H9 (cell line): ENCODE data around the gene UNK. TPM values are rescaled to one million over a fixed set of nuclear protein-coding genes. Genes with fewer than 3 reads are reported as not detected.
A peak's percentile ranks its signal among the peaks of the same experiment; 100 is the strongest.

Experiments
- DNase-seq: peaks from one replicate; pipeline ENCODE4 v3.0.0-alpha.2; 2017
- H2AFZ ChIP-seq: one replicate; pipeline ENCODE4 v1.6.1; 2013; ENCODE audit warnings: mild to moderate bottlenecking, low read length, control low read depth, moderate library complexity
- H2AK5ac ChIP-seq: 2 replicates; pipeline ENCODE4 v1.6.1; 2013; ENCODE audit warnings: low read length, control low read depth, mixed read lengths; ENCODE audit not compliant: insufficient read length
- H2BK120ac ChIP-seq: one replicate; pipeline ENCODE4 v1.6.1; 2013; ENCODE audit warnings: low read depth, mild to moderate bottlenecking, low read length, control low read depth, inconsistent platforms; ENCODE audit not compliant: poor library complexity, severe bottlenecking
- H2BK12ac ChIP-seq: 2 replicates; pipeline ENCODE4 v1.6.1; 2013; ENCODE audit warnings: low read length, control low read depth, mixed read lengths, low read depth; ENCODE audit not compliant: insufficient read length
- H2BK15ac ChIP-seq: 2 replicates; pipeline ENCODE4 v1.6.1; 2013; ENCODE audit warnings: low read depth, low read length, control low read depth
- H2BK20ac ChIP-seq: one replicate; pipeline ENCODE4 v1.6.1; 2013; ENCODE audit warnings: low read depth, mild to moderate bottlenecking, low read length, control low read depth, inconsistent platforms; ENCODE audit not compliant: poor library complexity, severe bottlenecking
- H2BK5ac ChIP-seq: 2 replicates; pipeline ENCODE4 v1.6.1; 2013; ENCODE audit warnings: low read length, control low read depth, mixed read lengths; ENCODE audit not compliant: insufficient read length
- H3K14ac ChIP-seq: 2 replicates; pipeline ENCODE4 v1.6.1; 2013; ENCODE audit warnings: low read length, control low read depth; ENCODE audit not compliant: insufficient read depth
- H3K18ac ChIP-seq: 2 replicates; pipeline ENCODE4 v1.6.1; 2013; ENCODE audit warnings: low read depth, mild to moderate bottlenecking, mixed read lengths, low read length, control low read depth; ENCODE audit not compliant: insufficient read length
- H3K23ac ChIP-seq: 2 replicates; pipeline ENCODE4 v1.6.1; 2013; ENCODE audit warnings: low read length, control low read depth, mixed read lengths, low read depth; ENCODE audit not compliant: insufficient read length
- H3K23me2 ChIP-seq: 2 replicates; pipeline ENCODE4 v1.6.1; 2013; ENCODE audit warnings: low read depth, mild to moderate bottlenecking, mixed read lengths, low read length, control low read depth; ENCODE audit not compliant: insufficient read length, poor library complexity, severe bottlenecking
- H3K27ac ChIP-seq: 2 replicates; pipeline ENCODE4 v1.5.1; 2013; ENCODE audit warnings: low read length, control low read depth, mixed read lengths, low read depth; ENCODE audit not compliant: insufficient read length
- H3K27me3 ChIP-seq: 2 replicates; pipeline ENCODE4 v1.6.1; 2013; ENCODE audit warnings: low read length, control low read depth, inconsistent platforms; ENCODE audit not compliant: insufficient read depth
- H3K4ac ChIP-seq: 2 replicates; pipeline ENCODE4 v1.6.1; 2013; ENCODE audit warnings: low read depth, mild to moderate bottlenecking, control low read depth, inconsistent platforms, low read length, moderate library complexity
- H3K4me1 ChIP-seq: 2 replicates; pipeline ENCODE4 v1.6.1; 2013; ENCODE audit warnings: low read length, control low read depth, inconsistent platforms; ENCODE audit not compliant: insufficient read depth
- H3K4me2 ChIP-seq: 2 replicates; pipeline ENCODE4 v1.6.1; 2013; ENCODE audit warnings: low read length, control low read depth, mixed read lengths; ENCODE audit not compliant: insufficient read length, insufficient read depth
- H3K56ac ChIP-seq: 2 replicates; pipeline ENCODE4 v1.6.1; 2013; ENCODE audit warnings: low read depth, mild to moderate bottlenecking, mixed read lengths, low read length, control low read depth; ENCODE audit not compliant: insufficient read length
- H3K79me1 ChIP-seq: 2 replicates; pipeline ENCODE4 v1.6.1; 2013; ENCODE audit warnings: low read depth, mild to moderate bottlenecking, moderate library complexity, low read length, control low read depth, inconsistent platforms; ENCODE audit not compliant: insufficient read depth, poor library complexity, severe bottlenecking
- H3K79me2 ChIP-seq: 2 replicates; pipeline ENCODE4 v1.6.1; 2013; ENCODE audit warnings: low read length, control low read depth, inconsistent platforms; ENCODE audit not compliant: insufficient read depth
- H3K9ac ChIP-seq: 2 replicates; pipeline ENCODE4 v1.6.1; 2013; ENCODE audit warnings: low read length, control low read depth, mixed read lengths; ENCODE audit not compliant: insufficient read length; ENCODE audit errors: extremely low read depth
- H3K9me3 ChIP-seq: one replicate; pipeline ENCODE4 v1.6.1; 2013; ENCODE audit warnings: low read depth, low read length, inconsistent platforms; ENCODE audit not compliant: control insufficient read depth
- H3T11ph ChIP-seq: one replicate; pipeline ENCODE4 v1.6.1; 2013; ENCODE audit warnings: mild to moderate bottlenecking, low read length, control low read depth, inconsistent platforms
- H4K20me1 ChIP-seq: one replicate; pipeline ENCODE4 v1.6.1; 2013; ENCODE audit not compliant: control insufficient read depth, insufficient read length, insufficient read depth
- H4K5ac ChIP-seq: 2 replicates; pipeline ENCODE4 v1.6.1; 2013; ENCODE audit warnings: low read depth, mild to moderate bottlenecking, mixed read lengths, low read length, control low read depth; ENCODE audit not compliant: insufficient read length
- H4K8ac ChIP-seq: replicated peaks from 2 replicates; pipeline ENCODE4 v1.6.1; 2013; ENCODE audit warnings: low read length, control low read depth, mixed read lengths, low read depth; ENCODE audit not compliant: insufficient read length
- H4K91ac ChIP-seq: 2 replicates; pipeline ENCODE4 v1.6.1; 2013; ENCODE audit warnings: low read depth, mild to moderate bottlenecking, moderate library complexity, mixed read lengths, low read length, control low read depth; ENCODE audit not compliant: insufficient read length
- H3K27ac Mint-ChIP-seq, 3 experiments: 2 replicates in 2 of 3; 3 replicates in 1 of 3; pipeline ENCODE4 v1.8.0; 2020 to 2021; ENCODE audit warnings: mixed read lengths in 3 of 3, mild to moderate bottlenecking in 1 of 3, moderate library complexity in 1 of 3
- H3K27me3 Mint-ChIP-seq: 2 replicates; pipeline ENCODE4 v1.8.0; 2021; ENCODE audit warnings: low read depth, mild to moderate bottlenecking, moderate library complexity, mixed read lengths
- H3K36me3 Mint-ChIP-seq, 3 experiments: 2 replicates in 2 of 3; 3 replicates in 1 of 3; pipeline ENCODE4 v1.8.0; 2020 to 2021; ENCODE audit warnings: low read depth in 3 of 3, mixed read lengths in 3 of 3; ENCODE audit not compliant: insufficient read depth in 1 of 3
- H3K4me1 Mint-ChIP-seq, 2 experiments: 2 replicates each; pipeline ENCODE4 v1.8.0; 2020; ENCODE audit warnings: mixed read lengths in 2 of 2
- H3K4me3 Mint-ChIP-seq, 2 experiments: 2 replicates in 1 of 2; 3 replicates in 1 of 2; pipeline ENCODE4 v1.8.0; 2020 to 2021; ENCODE audit warnings: mild to moderate bottlenecking in 2 of 2, mixed read lengths in 2 of 2, moderate library complexity in 1 of 2
- H3K9me3 Mint-ChIP-seq, 2 experiments: 2 replicates in 1 of 2; 3 replicates in 1 of 2; pipeline ENCODE4 v1.8.0; 2020; ENCODE audit warnings: mild to moderate bottlenecking in 2 of 2, mixed read lengths in 2 of 2, moderate library complexity in 1 of 2
- CTCF ChIP-seq: fragments of 200-600 bp; sonication (generic); conservative IDR thresholded peaks from 3 replicates; pipeline ENCODE4 v1.8.0; 2021; ENCODE audit warnings: antibody characterized with exemption, mild to moderate bottlenecking
- whole genome bisulfite sequencing: extraction: QIAGEN DNeasy Blood & Tissue Kit; methylation state at CpG from one replicate; pipeline ENCODE4 v1.1.7; 2013; ENCODE audit warnings: missing lambda C conversion rate, low lambda C conversion rate, mixed read lengths; ENCODE audit not compliant: insufficient read length; ENCODE audit errors: extremely low coverage; 5-methylcytosine and 5-hydroxymethylcytosine counted together
- total RNA-seq: library from RNA; stranded (reverse); gene quantifications from 2 replicates; pipeline ENCODE4 v1.2.1, GENCODE V29; 2021

The UNK gene
- total RNA-seq, 1 experiment from 2014 or later: 36.4 TPM

GRCh38 chr17:75808905-75809621 lies 24.5 kb downstream of the UNK start:
- H3K27me3 Mint-ChIP-seq: no peaks in the 10 kb centered on the region
- no peak for TF ChIP-seq CTCF
- Histone ChIP-seq H4K5ac (no peak overlapping the region), H3K79me2 (no peaks in the 10 kb centered on the region), H2BK12ac (no peak overlapping the region), H2BK120ac (no peak overlapping the region), H2BK5ac (no peak overlapping the region), H3K9ac (no peak overlapping the region), H4K91ac (no peak overlapping the region), H3K18ac (no peak overlapping the region), H2AFZ (no peak overlapping the region), H4K20me1 (no peaks in the 10 kb centered on the region), H3K4ac (no peak overlapping the region), H3K79me1 (no peaks in the 10 kb centered on the region), H3K4me1 (no peaks in the 10 kb centered on the region), H3K23ac (no peak overlapping the region), H3K9me3 (no peaks in the 10 kb centered on the region), H3T11ph (no peak overlapping the region), H3K4me2 (no peak overlapping the region), H3K27ac (no peak overlapping the region), H4K8ac (no peak overlapping the region), H3K14ac (no peak overlapping the region), H3K23me2 (no peaks in the 10 kb centered on the region), H2BK20ac (no peak overlapping the region), H3K27me3 (no peaks in the 10 kb centered on the region), H3K56ac (no peak overlapping the region), H2BK15ac (no peak overlapping the region), H2AK5ac (no peak overlapping the region)
- H3K9me3 Mint-ChIP-seq: no peaks in the 10 kb centered on the region
- no peaks in the 10 kb centered on the region for H3K4me1 Mint-ChIP-seq
- WGBS: no CpG with 5 or more reads among the region's 18 CpGs
- H3K36me3 Mint-ChIP-seq: peaks cover 6 to 39% (median 31%) of the 10 kb centered on the region in 3 experiments; a peak in 6 of 7 replicates
- H3K4me3 Mint-ChIP-seq: no peak overlapping the region
- H3K27ac Mint-ChIP-seq: peak overlapping the region in 2 of 3 experiments; percentile 8 to 78; a peak in 3 of 7 replicates
- peak; percentile 29 for DNase-seq
